Upper lobe of left lung (tissue), 4 donors: Measurements from ENCODE around the gene PTPRJ.

Experiments
- CTCF ChIP-seq, 6 experiments: fragments of 450-650 bp in 4 of 6; fragments of 200-600 bp in 2 of 6; sonication (generic) in 2 of 6; IDR thresholded peaks; one replicate each; pipeline ENCODE4 v1.5.1; 2016 to 2019; ENCODE audit warnings: antibody characterized with exemption in 6 of 6
- EP300 ChIP-seq, 4 donors: sonication (generic); formaldehyde crosslinking; IDR thresholded peaks; one replicate each; pipeline ENCODE4 v1.5.1; 2017; ENCODE audit warnings: antibody characterized with exemption in 4 of 4, control low read depth in 2 of 4
- POLR2A ChIP-seq, 4 donors: fragments of 450-650 bp; IDR thresholded peaks; one replicate each; pipeline ENCODE4 v1.5.1; 2016 to 2017; ENCODE audit warnings: antibody characterized with exemption in 4 of 4, mild to moderate bottlenecking in 2 of 4
- POLR2AphosphoS5 ChIP-seq, 2 donors: sonication (generic); formaldehyde crosslinking; IDR thresholded peaks; one replicate each; pipeline ENCODE4 v1.5.1; 2017; ENCODE audit warnings: antibody characterized with exemption in 2 of 2

DNA sequence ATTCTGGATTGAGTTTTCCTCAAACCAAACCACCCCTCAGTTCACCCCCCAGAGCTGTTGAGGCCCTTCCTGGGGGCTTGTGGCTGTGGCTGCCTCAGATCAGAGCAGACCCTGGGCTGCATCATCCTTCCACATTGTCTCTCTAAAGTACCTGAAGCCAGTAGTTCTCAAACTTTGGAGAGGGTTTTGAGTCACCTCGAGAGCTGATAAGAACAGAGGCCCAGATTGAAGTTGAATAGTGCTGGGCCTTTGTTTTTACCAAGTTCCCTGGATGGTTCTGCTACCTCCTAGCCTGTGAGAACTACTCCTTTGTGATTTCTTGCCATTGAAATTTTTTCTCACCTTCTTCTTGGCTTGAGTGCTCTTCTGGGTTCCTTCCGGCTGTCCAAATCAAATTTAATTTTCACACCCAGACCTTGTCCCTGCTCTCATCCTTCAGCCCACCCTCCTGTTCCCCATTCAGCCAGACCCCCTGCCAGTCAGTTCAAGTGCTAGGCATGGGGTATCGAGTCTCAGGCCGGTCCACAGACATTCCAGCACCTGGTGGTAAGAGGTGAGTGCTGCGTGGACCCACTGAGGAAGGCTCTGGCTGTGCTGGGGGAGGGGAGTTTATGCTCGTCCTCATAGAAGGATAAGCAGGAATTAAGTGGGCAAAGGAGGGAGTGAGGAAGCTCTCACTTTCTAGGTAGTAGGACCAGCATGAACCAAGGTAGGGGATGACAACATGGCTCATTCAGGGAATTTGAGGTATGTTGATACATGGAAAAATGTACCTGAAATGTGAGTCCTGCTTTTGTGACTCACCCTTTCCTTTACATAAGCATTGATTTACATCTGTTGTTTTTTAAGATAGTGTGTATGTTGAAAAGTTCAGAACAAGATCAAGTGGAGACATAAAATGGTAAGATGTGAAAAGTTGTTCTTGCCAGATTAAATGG lies 116.5 kb downstream of the PTPRJ start:
- no peak for TF ChIP-seq POLR2AphosphoS5 (IDR thresholded peaks at IDR 0.05)
- TF ChIP-seq CTCF (IDR thresholded peaks at IDR 0.05), result no peak
- no peak for TF ChIP-seq EP300 (IDR thresholded peaks at IDR 0.05)
- TF ChIP-seq POLR2A (IDR thresholded peaks at IDR 0.05), result no peak
